Measurements from ENCODE around the gene SDR42E2.

- TF ChIP-seq POLR2A (IDR thresholded peaks at IDR 0.05) (no peak), CTCF (IDR thresholded peaks at IDR 0.05) (no peak)
Measured at GRCh38 chr16:22240023-22240710, 77.9 kb downstream of the SDR42E2 start.
